GM12892 (cell line): ENCODE results near the gene CHSY1.

Source experiments
- POLR2A ChIP-seq: IDR thresholded peaks from 2 replicates; pipeline ENCODE4 v1.6.1; 2011; ENCODE audit warnings: low read depth, low read length, control low read depth
- POLR2AphosphoS5 ChIP-seq: IDR thresholded peaks from 2 replicates; pipeline ENCODE4 v1.6.1; 2011; ENCODE audit warnings: low read depth, low read length, control low read depth
- TAF1 ChIP-seq: IDR thresholded peaks from 2 replicates; pipeline ENCODE4 v1.6.1; 2011; ENCODE audit warnings: low read depth, mild to moderate bottlenecking, control low read depth, low read length, borderline replicate concordance

DNA sequence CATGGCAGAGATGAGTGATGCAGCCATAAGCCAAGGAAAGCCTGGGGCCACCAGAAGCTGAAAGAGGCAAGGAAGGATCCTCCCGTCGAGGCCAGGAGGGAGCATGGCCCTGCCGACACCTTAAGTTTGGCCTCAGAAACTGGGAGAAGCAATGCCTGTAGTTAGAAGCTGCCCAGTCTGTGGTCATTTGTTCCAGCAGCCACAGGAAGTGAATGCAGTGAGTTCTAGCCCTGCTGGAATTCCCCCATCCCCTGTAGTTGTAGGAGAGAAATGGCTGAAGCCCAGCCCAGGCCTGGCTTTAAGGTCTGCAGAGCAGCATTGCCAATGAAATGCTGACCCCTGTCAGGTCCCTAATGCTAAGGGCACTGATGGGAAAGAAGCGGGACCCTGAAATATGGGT is 12.2 kb upstream of the CHSY1 start:
- TF ChIP-seq POLR2AphosphoS5: no peak; the same call in 1 of the 2 replicates
- TF ChIP-seq POLR2A: 0 out of 2 replicates have a peak, but pooled peaks have one; percentile 29
- no peak for TF ChIP-seq TAF1
